Duodenal mucosa (tissue), 2 donors: ENCODE data around the gene MAGI2.

Experiments used
- H3K27ac ChIP-seq: one replicate; pipeline ENCODE4 v1.7.0; 2013; ENCODE audit warnings: low read depth, low read length
- H3K27me3 ChIP-seq, 2 donors: one replicate each; pipeline ENCODE4 v1.7.0; 2013; ENCODE audit warnings: low read length in 2 of 2, control low read depth in 1 of 2; ENCODE audit not compliant: insufficient read depth in 2 of 2, control insufficient read depth in 1 of 2
- H3K36me3 ChIP-seq, 2 donors: one replicate each; pipeline ENCODE4 v1.7.0; 2013; ENCODE audit warnings: low read length in 2 of 2, control low read depth in 1 of 2; ENCODE audit not compliant: insufficient read depth in 2 of 2, control insufficient read depth in 1 of 2
- H3K4me1 ChIP-seq, 2 donors: one replicate each; pipeline ENCODE4 v1.7.0; 2013; ENCODE audit warnings: low read length in 2 of 2, control low read depth in 1 of 2; ENCODE audit not compliant: insufficient read depth in 2 of 2, control insufficient read depth in 1 of 2
- H3K4me3 ChIP-seq, 2 donors: one replicate each; pipeline ENCODE4 v1.7.0; 2013; ENCODE audit warnings: low read length in 2 of 2, low read depth in 1 of 2
- H3K9ac ChIP-seq, 2 donors: one replicate each; pipeline ENCODE4 v1.7.0; 2013; ENCODE audit warnings: low read length in 2 of 2, low read depth in 1 of 2
- H3K9me3 ChIP-seq, 2 donors: one replicate each; pipeline ENCODE4 v1.7.0; 2013; ENCODE audit warnings: low read length in 2 of 2, control low read depth in 1 of 2; ENCODE audit not compliant: control insufficient read depth in 1 of 2

The MAGI2 gene

DNA sequence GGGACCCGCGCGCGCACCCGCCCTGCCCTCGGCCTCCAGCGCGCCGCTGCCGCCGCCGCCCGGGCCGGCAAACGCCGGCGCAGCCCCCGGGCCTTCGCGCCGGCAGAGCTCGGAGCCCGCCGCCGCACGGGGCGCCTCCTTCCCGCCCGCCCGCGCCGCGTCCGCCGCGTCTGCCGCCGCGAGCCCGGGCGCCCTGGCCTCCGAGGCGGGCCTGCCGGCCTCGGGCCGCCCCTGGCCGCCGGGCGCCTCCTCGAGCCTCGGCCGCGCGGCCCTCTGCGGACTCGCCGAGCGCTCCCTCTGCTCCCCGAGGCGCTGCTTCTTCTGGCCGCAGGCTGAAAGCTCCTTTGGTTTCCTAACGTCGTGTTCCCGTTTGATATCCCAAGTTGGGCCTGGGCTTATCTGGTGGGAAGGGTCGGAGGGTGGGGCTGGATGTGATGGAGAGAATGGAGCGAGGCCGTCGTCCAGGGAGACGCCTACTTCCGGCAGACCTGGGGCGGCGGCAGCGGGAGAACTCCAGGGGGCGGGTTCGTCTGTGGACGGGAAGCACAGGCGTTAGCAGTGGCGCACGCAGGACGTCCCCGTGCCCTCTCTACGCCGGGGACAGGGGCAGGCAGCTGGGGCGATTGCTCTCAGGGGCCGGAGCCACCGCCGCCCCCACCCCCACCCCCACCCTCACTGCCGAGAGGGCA lies 1433.9 kb downstream of the MAGI2 start:
- H3K9me3 ChIP-seq, result no peaks in the 10 kb centered on the region

DNA sequence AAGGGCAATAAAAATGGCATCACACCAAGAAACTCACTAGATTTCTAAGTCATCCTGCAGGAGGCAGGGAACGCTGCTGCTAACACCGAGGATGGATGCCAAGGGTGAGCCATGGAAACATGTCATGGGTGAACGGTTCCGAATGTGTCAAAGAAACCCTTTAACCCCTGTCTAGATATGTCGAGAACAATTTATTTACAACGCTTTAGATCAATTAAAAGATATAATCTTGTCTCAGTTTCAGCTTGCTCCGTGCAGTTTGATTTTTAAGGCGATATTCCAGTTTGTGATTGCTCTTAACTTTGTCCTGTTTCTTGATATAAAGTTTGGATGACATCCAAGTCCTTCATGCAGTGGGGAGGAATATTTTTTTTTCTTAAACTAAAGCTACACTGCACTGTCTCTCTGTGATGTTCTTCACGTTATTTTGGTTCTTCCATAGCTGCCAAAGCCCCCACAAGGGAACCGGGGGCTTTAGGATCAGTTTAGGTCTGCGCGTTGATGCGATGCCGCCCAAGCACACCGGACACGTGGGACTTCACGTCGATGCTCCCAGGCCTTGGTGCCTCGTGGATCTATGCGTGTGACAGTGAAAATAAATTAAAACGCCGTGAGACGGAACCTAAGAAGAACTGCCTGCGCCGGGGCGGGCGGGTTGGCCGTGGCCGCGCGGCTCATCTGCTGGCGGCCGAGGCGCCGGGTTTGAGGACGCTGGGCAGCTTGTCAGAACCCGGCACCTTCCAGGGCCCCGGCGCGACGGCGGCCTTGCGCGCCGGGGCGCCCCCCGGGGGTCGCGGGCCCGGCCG lies 1434.6 kb downstream of the MAGI2 start:
- H3K9me3 ChIP-seq, result no peaks in the 10 kb centered on the region
- H3K27ac ChIP-seq, result peak overlapping the region; percentile 53
- H3K9ac ChIP-seq, result peak overlapping the region; percentile 36 to 52
- H3K36me3 ChIP-seq, result no peaks in the 10 kb centered on the region
- H3K4me3 ChIP-seq, result peak overlapping the region; percentile 67 to 74
- H3K27me3 ChIP-seq, result no peaks in the 10 kb centered on the region
- H3K4me1 ChIP-seq, result peaks cover 30 to 40% of the 10 kb centered on the region in 2 donors

More for the DNA sequence above, 1433.9 kb downstream of the MAGI2 start:
- peak overlapping the region; percentile 46 to 70 for H3K4me3 ChIP-seq
- H3K27me3 ChIP-seq, result no peaks in the 10 kb centered on the region
- peak overlapping the region in 1 of 2 donors; percentile 4 for H3K9ac ChIP-seq
- H3K36me3 ChIP-seq, result no peaks in the 10 kb centered on the region
- H3K4me1 ChIP-seq, result peaks cover 26 to 34% of the 10 kb centered on the region in 2 donors
- peak overlapping the region; percentile 92 for H3K27ac ChIP-seq

DNA sequence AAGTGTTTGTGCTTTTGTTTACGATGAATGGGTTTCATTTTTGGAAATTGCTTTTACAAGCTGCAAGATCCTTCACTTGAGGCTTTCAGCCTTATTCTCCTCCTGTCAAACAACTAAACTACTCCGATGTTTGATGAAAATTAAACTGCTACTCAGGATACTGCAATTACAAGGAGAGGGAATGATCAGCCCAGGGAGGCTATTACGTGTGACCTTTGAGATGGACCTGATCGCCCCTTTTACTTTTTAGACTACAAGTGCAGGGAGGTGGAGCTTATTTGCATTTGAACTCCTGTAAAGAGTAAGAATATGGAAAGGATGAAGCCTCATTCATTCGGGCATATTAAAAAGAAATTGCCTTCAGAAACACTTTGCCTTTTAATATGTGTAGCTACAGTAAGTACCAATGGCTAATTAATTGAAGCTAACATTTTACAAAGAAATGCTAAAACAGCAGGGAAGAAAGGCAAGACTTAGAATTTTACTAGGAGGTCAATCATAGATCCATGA lies 1435.8 kb downstream of the MAGI2 start:
- Histone ChIP-seq H3K36me3 (no peaks in the 10 kb centered on the region), H3K27ac (no peak overlapping the region), H3K4me1 (peaks cover 36 to 40% of the 10 kb centered on the region in 2 donors), H3K9me3 (no peaks in the 10 kb centered on the region), H3K27me3 (no peaks in the 10 kb centered on the region), H3K9ac (peak overlapping the region in 1 of 2 donors; percentile 14), H3K4me3 (peak overlapping the region; percentile 64 to 67)

DNA sequence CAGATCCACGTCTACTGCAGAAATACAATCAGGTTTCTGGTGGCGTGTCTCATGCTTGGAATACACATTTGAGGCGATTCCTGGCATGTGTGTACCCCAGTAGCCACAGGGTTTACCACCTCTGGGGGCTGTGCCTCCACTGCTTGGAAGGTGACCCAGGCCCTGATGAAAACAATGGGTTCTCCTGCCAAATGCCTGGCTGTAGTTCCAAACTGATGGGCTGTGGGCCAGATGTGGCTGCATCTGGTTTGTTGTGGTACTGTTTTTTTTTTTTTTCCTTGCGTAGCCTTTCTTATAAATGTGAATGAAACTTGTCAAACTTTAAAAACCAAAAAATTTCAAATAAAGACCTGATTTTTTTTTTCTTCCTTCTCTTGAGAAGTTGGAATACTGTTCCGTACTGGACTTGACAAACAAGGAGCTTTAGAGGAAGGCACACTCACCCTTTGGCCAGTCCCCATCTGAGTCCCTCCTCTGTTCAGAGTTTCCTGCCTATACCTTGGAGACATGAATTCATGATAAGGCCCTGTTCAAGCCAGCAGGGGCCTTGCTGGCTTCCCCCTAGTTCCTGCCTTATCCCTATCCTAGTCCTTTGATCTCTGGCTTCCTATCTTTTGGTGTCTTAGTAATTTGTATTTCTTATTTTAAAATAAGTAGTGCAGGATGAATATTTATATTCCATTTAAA lies 1437.8 kb downstream of the MAGI2 start:
- Histone ChIP-seq H3K9me3 (no peaks in the 10 kb centered on the region), H3K27ac (no peak overlapping the region), H3K36me3 (no peaks in the 10 kb centered on the region), H3K27me3 (no peaks in the 10 kb centered on the region), H3K4me3 (no peak overlapping the region), H3K9ac (no peak overlapping the region), H3K4me1 (peaks cover 33 to 36% of the 10 kb centered on the region in 2 donors)

DNA sequence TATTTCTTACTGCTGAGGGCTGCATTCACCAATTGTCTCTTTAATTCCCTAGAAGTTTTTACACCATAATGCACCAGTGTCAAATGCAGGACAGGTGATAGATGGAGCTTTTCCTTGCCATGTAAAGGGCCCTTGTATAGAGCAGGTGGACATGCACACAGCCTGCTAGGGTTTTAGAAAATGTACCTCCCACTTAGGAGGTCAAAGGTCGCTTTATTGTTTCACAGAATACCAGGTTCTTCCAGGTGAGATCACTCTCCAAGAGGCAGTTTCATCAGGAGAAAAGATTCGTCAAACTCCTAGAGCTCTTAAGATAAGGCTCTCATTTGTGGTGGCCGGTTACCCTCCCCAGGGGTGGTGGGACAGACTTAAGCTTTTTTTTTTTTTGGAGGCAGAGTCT lies 1439.1 kb downstream of the MAGI2 start:
- Histone ChIP-seq H3K27ac (no peak overlapping the region), H3K27me3 (no peaks in the 10 kb centered on the region), H3K4me3 (no peak overlapping the region), H3K9me3 (no peaks in the 10 kb centered on the region), H3K4me1 (peaks cover 33 to 36% of the 10 kb centered on the region in 2 donors), H3K36me3 (no peaks in the 10 kb centered on the region), H3K9ac (no peak overlapping the region)

DNA sequence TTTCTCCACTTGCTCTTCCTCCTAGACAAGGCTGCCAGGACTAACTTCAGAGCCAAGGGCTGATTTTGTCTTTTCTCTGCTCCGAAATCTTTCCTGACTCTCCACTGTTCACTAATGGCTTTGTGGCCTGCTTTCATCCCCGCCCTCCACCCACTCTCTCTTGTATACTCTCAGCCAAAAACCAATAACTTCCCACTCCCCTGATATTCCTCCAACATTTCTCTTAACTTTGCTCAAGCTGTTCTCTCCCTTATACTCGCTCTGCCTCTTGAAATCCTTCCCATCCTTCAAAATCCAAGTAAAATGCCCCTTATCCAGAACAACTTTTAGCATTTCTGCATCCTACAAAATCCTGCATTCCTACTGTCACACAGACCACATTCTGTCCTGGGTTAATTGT lies 1440.1 kb downstream of the MAGI2 start:
- Histone ChIP-seq H3K4me3 (no peak overlapping the region), H3K27ac (no peak overlapping the region), H3K4me1 (peaks cover 29 to 33% of the 10 kb centered on the region in 2 donors), H3K9me3 (no peaks in the 10 kb centered on the region), H3K27me3 (no peaks in the 10 kb centered on the region), H3K9ac (no peak overlapping the region), H3K36me3 (no peaks in the 10 kb centered on the region)

DNA sequence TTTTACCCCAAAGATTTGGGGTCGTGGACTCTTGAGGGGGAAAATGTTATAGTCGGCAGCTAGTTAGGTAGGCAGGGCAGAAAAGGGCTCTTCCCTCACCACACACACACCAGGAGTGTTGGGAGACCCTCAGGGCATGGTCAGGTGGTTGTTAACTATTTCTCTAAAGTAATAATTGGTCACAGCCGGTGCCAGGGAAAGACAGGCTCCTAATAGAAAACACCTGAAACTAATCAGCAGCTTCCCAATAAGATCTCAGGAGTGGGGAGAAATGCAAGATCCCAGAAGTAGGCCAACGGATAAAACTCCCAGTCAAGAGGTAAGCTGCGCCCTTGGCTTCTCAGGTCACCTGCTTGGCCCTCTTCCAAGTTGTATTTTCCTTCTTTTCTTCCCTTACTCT lies 1441.8 kb downstream of the MAGI2 start:
- Histone ChIP-seq H3K27me3 (no peaks in the 10 kb centered on the region), H3K4me1 (peaks cover 24 to 26% of the 10 kb centered on the region in 2 donors), H3K9me3 (no peaks in the 10 kb centered on the region), H3K27ac (no peak overlapping the region), H3K9ac (no peak overlapping the region), H3K36me3 (no peaks in the 10 kb centered on the region), H3K4me3 (no peak overlapping the region)

DNA sequence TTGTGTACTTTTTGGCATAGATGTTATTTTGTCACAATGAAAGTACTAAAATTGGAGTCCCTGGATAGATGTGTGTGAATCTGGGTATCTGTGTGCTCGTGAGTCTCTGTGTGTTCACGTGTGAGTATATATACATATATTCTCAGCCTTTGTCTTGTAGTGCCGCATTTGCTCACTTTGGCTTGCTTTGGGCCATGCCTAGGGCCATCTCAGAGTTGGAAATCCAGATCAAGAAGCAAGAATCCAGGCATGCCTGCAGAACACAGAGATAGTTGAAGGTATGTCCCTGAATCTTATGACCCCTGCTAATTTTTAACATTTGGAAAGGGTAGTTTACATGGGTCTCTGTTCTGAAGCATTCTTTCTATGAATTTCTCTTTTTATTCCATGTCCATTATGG lies 1446.2 kb downstream of the MAGI2 start:
- no peak overlapping the region for H3K9ac ChIP-seq

DNA sequence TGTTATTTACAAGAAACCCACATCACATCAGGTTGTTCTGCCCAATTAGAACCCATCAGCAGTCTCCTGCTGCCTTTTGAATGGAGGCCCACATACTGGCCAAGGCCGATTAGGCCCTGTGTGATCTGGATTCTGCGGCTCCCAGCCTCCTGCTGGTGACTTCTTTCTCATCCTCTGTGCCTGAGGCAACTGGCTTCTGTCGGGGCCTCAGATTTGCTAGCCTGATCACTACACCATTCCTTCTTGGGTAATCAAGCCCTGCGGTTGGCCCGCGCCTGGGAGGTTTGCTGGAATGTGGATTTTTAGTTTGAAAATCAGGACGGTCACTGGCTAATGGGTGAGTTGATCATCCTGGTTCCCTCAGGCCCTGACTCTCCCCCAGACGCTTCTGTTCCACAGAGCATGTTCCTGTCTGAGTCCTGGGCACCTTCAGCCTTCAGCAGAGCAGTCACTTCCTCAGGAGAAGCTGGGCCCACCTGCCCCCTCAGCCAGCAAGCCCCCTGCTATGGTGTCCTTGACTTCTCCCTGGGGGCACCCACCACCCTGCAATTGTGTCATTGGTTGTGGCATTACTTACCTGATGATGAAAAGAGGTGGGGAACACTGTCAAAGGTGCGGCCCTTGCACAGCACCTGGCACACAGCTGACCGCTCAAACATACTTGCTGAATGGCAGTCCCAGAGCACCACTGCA lies 1447.3 kb downstream of the MAGI2 start:
- Histone ChIP-seq H3K9ac (no peak overlapping the region), H3K4me3 (no peak overlapping the region), H3K27me3 (no peaks in the 10 kb centered on the region), H3K9me3 (no peaks in the 10 kb centered on the region), H3K4me1 (no peaks in the 10 kb centered on the region), H3K27ac (no peak overlapping the region), H3K36me3 (no peaks in the 10 kb centered on the region)

More for the DNA sequence above, 1446.2 kb downstream of the MAGI2 start:
- Histone ChIP-seq H3K27me3 (no peaks in the 10 kb centered on the region), H3K4me3 (no peak overlapping the region), H3K27ac (no peak overlapping the region), H3K9me3 (no peaks in the 10 kb centered on the region), H3K36me3 (no peaks in the 10 kb centered on the region), H3K4me1 (no peaks in the 10 kb centered on the region)
